Measurements from ENCODE around the gene LHPP.

Gene LHPP

DNA sequence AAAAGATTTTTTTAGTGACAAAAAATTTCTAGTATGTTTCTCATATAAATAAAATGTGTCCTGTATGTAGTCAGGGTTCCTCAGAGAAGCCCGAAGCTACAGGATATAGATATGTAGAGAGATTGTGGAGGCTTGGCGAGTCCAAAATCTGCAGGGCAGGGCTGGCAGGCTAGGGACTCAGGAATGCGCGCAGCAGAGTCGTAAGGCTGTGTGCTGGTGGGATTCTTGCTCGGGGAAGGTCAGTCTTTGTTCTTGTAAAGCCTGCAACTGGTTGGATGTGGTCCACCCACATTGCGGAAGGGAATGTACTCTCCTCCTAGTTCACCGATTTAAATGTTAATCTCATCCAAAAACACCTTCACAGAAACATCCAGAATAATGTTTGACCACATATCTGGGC is 30.6 kb downstream of the LHPP start:
- Mint-ChIP-seq H3K27me3 (no peaks in the 10 kb centered on the region), H3K4me1 (peaks cover 17% of the 10 kb centered on the region), H3K36me3 (peaks cover 1% of the 10 kb centered on the region), H3K4me3 (no peak overlapping the region), H3K9me3 (no peaks in the 10 kb centered on the region), H3K27ac (no peak overlapping the region)
- CTCF ChIA-PET, result interaction anchor here (1.3 kb wide), 1 partner anchor 28 kb away, joined by 4 read pairs; no protein-coding TSS in a partner anchor
- DNase-seq, result no peak

DNA sequence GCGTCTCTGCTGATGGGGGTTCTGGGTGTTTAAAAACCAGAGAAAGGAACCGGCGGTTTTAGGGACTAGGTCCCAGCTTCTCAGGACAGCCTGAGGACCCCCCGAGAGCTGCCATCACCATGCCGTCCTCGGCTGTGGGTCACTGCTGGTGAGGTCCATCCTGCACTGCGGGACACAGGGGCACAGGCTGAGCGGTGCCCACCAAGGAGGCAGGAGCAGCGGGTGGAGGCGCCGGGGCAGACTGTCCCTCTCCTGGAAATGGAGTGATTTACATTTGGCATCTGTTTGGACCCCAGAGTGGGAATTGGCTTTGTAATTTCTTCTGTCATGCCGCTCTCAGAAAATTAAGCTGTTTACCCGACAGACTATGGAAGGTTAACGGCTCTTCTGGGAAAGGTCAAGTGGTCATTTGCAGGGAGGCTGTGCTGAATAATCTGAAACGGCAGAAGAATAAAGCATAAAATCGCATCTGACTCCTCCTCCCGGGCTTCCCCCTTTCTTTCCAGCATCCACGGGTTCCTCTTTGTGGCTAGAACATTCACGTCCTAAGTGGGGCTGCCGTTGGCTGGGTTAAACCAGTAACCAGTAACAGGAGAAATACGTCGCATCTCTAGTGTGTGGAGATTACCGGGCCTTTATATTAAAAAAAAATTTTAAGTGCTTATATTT is 31.7 kb downstream of the LHPP start:
- Mint-ChIP-seq H3K27me3 (no peaks in the 10 kb centered on the region), H3K4me1 (peaks cover 17% of the 10 kb centered on the region), H3K9me3 (no peaks in the 10 kb centered on the region), H3K4me3 (peak overlapping the region; percentile 28), H3K36me3 (no peaks in the 10 kb centered on the region), H3K27ac (peak overlapping the region; percentile 88)
- CTCF ChIA-PET, result interaction anchor here (1.3 kb wide), 1 partner anchor 29 kb away, joined by 4 read pairs; no protein-coding TSS in a partner anchor
- DNase-seq, result no peak

DNA sequence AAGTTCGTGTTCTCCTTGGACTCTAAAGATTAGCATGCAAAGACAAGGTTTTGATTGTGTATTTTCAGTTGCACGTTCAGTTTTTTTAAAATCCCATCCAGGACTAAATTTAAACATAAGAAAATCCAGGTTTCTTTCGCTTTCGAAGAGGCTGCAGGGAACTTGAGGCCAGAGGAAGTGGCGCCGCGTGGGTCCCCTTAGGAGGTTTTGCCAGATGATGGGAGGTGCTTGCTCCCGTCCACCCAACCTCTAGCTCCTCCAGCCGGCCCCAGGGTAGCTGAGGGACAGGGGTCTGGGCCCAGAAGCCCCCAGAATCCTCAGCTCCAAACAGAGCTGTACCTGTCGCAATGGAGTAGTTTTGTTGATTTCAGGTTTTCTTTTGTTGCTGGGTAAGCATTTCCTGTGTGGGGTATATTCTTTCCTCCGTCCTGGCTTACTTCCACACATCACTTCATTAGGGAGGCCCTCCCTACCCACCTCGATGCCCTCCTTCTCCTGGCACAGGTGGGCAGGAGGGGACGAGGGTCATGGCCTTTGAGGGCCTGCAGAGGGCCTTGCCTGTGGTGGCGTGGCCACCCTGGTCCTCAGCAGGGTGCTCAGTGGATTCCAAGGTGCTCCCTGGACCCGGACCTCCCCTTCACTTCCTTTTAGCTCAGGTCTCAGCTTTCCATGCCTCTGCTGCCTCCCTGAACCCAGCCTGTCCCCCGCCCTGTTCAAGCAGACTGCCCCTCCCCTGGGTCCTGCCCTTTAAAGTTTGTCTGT is 32.6 kb downstream of the LHPP start:
- DNase-seq, result peak; percentile 48
- no peaks in the 10 kb centered on the region for H3K27me3 Mint-ChIP-seq
- no peaks in the 10 kb centered on the region for H3K36me3 Mint-ChIP-seq
- H3K27ac Mint-ChIP-seq, result peak overlapping the region; percentile 88
- no peaks in the 10 kb centered on the region for H3K9me3 Mint-ChIP-seq
- H3K4me3 Mint-ChIP-seq, result peak overlapping the region; percentile 62
- CTCF ChIA-PET, result interaction anchor here (0.7 kb wide), 1 partner anchor 32 kb away, joined by 3 read pairs; no protein-coding TSS in a partner anchor
- peaks cover 17% of the 10 kb centered on the region for H3K4me1 Mint-ChIP-seq

DNA sequence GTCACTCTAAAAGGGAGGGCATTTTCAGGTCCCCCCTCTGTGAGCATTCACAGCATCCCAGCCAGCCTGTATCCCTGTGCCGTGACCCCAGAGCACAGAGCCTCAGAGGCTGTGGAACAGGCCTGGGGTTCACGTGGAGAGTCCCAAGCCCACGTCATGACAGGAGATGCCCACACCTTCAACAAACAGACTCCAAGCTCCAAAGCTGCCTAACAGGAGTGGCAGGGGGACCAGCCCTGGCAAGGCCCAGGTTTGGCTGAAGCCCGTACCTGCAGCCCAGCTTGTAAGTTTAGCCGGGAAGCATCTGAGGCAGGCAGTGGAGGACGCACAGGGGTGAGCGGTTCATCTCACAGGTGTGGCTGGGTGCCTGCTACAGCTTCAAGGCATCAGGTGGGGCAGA is 33.5 kb downstream of the LHPP start:
- H3K27ac Mint-ChIP-seq, result no peak overlapping the region
- no peaks in the 10 kb centered on the region for H3K9me3 Mint-ChIP-seq
- peaks cover 3% of the 10 kb centered on the region for H3K36me3 Mint-ChIP-seq
- DNase-seq, result no peak
- H3K4me1 Mint-ChIP-seq, result peaks cover 17% of the 10 kb centered on the region
- CTCF ChIA-PET, result no interaction called here
- no peaks in the 10 kb centered on the region for H3K27me3 Mint-ChIP-seq
- H3K4me3 Mint-ChIP-seq, result no peak overlapping the region

DNA sequence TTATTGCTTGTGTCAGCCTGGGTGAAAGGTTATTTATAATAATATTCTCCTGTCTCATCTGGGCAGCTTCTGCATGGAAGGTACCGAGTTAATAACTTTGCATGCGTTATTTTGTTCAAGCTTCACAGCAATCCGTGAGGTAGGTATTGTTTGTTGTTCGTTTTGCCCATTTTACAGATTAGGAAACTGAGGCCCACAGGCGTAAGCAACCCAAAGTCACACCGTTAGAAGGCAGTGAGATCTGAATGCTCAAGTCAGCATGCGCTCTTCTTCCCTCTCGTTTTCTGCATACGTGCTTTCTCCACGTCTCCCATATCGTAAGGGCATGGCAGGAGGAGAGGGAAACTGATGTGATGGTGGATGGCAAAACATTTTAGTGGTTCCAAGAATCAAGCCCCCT is 34.1 kb downstream of the LHPP start:
- H3K27ac Mint-ChIP-seq, result no peak overlapping the region
- H3K4me1 Mint-ChIP-seq, result peaks cover 17% of the 10 kb centered on the region
- H3K36me3 Mint-ChIP-seq, result peaks cover 5% of the 10 kb centered on the region
- CTCF ChIA-PET, result no interaction called here
- no peak for DNase-seq
- H3K27me3 Mint-ChIP-seq, result no peaks in the 10 kb centered on the region
- H3K9me3 Mint-ChIP-seq, result peaks cover 1% of the 10 kb centered on the region
- H3K4me3 Mint-ChIP-seq, result no peak overlapping the region

DNA sequence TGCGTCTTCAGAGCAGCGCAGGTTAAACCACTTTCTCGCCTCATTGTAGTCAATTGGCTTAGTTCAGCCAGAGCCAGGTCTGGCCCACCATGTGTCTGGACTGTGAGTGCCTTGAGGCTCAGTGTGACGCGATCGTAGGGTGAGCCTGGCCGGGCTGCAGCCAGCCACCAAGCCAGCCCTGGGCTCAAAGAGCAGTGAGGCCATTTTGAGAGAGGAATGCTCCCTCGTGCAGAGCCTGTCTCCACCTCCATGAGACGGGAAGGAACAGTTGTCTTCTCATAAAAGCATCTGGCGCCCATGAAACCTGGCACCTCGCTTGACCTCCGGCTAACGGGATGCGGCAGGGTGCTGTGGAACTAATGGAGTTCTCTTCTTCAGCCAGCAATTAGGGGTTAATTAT is 34.5 kb downstream of the LHPP start:
- peaks cover 17% of the 10 kb centered on the region for H3K4me1 Mint-ChIP-seq
- CTCF ChIA-PET, result no interaction called here
- H3K9me3 Mint-ChIP-seq, result peaks cover 5% of the 10 kb centered on the region
- peaks cover 10% of the 10 kb centered on the region for H3K36me3 Mint-ChIP-seq
- H3K27me3 Mint-ChIP-seq, result no peaks in the 10 kb centered on the region
- no peak for DNase-seq
- H3K27ac Mint-ChIP-seq, result no peak overlapping the region
- H3K4me3 Mint-ChIP-seq, result no peak overlapping the region

DNA sequence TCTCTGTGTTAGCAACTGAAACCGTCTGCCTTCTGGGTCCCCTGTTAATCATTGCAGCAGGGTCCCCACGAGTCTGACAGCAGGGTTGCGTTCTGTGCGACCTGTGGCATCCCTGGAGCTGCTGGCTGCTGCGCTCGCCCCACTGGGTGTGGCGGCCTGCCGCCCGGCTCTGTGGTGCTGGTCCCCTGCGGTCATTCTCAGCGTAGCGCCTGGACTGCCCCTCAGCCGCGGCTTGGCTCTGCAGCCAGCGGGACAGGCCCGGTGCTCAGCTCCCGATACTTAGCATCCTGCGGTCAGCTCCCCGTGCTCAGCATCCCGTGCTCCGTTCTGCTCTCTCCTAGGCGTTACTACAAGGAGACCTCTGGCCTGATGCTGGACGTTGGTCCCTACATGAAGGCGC is 35.0 kb downstream of the LHPP start:
- CTCF ChIA-PET, result no interaction called here
- Mint-ChIP-seq H3K9me3 (peaks cover 5% of the 10 kb centered on the region), H3K4me3 (no peak overlapping the region), H3K27me3 (no peaks in the 10 kb centered on the region), H3K4me1 (peaks cover 17% of the 10 kb centered on the region), H3K36me3 (peaks cover 13% of the 10 kb centered on the region), H3K27ac (no peak overlapping the region)
- DNase-seq, result no peak

DNA sequence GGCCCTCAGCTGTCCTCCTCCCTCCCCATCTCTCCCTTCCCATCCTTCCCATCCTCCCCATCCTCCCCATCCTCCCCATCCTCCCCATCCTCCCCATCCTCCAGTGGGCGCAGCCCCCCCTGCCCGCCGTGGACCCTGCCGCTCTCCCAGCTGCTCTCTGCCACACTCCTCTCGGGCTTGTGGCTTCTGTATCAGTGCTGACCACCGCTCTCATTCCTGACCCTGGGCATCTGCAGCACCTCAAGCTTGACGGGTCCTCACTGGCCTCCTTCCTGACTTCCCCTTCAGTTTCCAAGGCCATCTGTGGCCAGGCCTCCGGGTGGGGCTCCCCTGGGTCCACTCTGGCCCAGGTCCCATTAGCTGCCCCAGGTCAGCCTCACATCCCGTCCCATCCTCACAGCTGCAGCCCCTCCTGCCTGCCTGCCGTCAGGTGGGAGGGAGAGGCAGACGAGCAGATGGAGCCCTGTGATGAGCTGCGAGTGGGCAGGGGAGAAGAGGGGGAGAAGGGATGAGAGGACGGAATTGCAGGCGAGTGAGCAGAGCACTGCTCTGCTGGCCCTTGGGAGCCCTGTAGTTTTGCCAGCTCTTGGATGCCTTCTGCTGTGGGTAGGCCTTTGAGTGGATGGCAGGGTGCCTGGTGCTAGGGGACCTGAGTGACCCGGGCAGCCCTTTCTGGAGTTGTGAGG is 35.7 kb downstream of the LHPP start:
- CTCF ChIA-PET, result no interaction called here
- no peaks in the 10 kb centered on the region for H3K27me3 Mint-ChIP-seq
- H3K9me3 Mint-ChIP-seq, result peaks cover 5% of the 10 kb centered on the region
- H3K4me1 Mint-ChIP-seq, result peaks cover 17% of the 10 kb centered on the region
- H3K36me3 Mint-ChIP-seq, result peaks cover 16% of the 10 kb centered on the region
- H3K4me3 Mint-ChIP-seq, result no peak overlapping the region
- H3K27ac Mint-ChIP-seq, result no peak overlapping the region
- no peak for DNase-seq

DNA sequence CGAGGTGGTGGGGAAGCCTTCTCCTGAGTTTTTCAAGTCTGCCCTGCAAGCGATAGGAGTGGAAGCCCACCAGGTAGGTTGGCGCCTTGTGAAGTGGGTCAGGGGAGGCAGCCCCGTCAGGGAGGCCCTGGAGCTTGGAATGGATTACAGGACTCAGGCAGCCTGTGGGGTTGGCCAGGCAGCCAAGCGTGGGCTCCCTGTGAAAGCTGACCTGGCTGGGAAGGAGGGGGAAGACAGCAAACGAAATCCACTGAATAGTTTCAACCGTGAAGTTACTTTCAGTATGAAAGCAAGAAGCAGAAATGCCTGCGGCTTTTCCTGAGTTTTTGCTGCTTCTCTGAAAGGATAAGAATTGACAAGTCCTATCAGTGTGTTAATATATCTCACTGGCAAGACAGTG is 36.4 kb downstream of the LHPP start:
- no peak overlapping the region for H3K4me3 Mint-ChIP-seq
- H3K4me1 Mint-ChIP-seq, result peaks cover 14% of the 10 kb centered on the region
- peaks cover 16% of the 10 kb centered on the region for H3K36me3 Mint-ChIP-seq
- DNase-seq, result no peak
- no peak overlapping the region for H3K27ac Mint-ChIP-seq
- CTCF ChIA-PET, result no interaction called here
- H3K27me3 Mint-ChIP-seq, result no peaks in the 10 kb centered on the region
- peaks cover 5% of the 10 kb centered on the region for H3K9me3 Mint-ChIP-seq

DNA sequence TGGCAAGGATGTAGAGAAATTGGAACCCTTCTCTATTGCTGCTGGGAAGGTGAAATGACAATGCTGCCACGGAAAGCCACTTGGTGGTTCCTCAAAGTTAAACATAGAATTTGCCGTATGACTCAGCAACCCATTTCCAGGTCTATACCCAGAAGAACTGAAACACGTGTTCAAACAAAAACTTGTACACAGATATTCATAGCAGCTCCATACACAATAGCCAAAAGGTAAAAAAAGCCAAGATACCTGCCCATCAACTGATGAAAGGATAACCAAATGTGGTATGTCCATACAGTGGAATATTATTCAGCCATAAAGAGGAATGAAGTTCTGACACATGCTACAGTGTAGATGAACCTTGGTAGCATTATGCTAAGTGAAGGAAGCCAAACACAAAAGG is 39.1 kb downstream of the LHPP start:
- no peak overlapping the region for H3K27ac Mint-ChIP-seq

DNA sequence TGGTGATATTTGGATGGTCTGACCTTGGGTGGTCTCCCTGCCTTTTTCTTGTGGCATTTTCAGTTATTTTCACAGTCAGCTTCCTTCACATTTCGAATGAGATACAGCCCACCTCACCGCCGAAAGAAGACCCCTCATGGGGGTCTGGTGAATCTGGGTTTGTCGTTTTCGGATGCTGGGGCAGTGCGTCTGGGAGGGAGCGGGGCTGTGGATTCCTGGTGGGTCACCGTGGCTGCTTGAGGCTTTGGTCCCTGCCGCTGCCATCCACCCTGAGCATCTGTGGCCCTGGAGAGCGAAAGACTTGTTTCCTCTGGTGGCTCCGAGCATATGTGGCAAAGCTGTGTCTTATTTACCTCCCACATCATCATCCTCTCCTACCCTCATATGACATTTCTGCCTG is 43.1 kb downstream of the LHPP start:
- CTCF ChIA-PET, result no interaction called here
- peaks cover 5% of the 10 kb centered on the region for H3K9me3 Mint-ChIP-seq
- H3K36me3 Mint-ChIP-seq, result peaks cover 16% of the 10 kb centered on the region
- no peaks in the 10 kb centered on the region for H3K27me3 Mint-ChIP-seq
- H3K27ac Mint-ChIP-seq, result no peak overlapping the region
- no peak overlapping the region for H3K4me3 Mint-ChIP-seq
- no peak for DNase-seq
- no peaks in the 10 kb centered on the region for H3K4me1 Mint-ChIP-seq

More for the DNA sequence above, 39.1 kb downstream of the LHPP start:
- no peaks in the 10 kb centered on the region for H3K4me1 Mint-ChIP-seq
- CTCF ChIA-PET, result no interaction called here
- no peak for DNase-seq
- peaks cover 5% of the 10 kb centered on the region for H3K9me3 Mint-ChIP-seq
- H3K36me3 Mint-ChIP-seq, result peaks cover 16% of the 10 kb centered on the region
- no peak overlapping the region for H3K4me3 Mint-ChIP-seq
- no peaks in the 10 kb centered on the region for H3K27me3 Mint-ChIP-seq

DNA sequence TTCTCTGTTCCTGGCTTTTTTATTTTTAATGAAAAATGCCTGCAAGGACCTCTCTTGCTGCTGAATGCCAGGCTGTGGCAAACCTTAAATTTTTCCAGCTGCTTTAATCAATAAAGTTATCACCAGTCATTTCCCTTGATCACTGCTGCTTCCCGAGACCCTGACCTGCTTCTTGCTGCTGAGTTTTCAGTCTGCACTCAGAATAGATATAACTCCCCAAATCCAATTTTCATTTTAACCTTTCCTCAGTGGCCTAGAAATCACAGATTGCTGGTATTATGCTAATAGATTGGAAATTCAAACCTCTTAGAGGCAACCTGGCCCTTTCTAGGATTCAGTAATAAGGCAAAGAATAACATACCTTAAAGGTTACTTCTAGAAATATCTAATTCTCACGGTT is 43.7 kb downstream of the LHPP start:
- CTCF ChIA-PET, result no interaction called here
- Mint-ChIP-seq H3K4me1 (no peaks in the 10 kb centered on the region), H3K36me3 (peaks cover 14% of the 10 kb centered on the region), H3K9me3 (peaks cover 5% of the 10 kb centered on the region), H3K4me3 (no peak overlapping the region), H3K27ac (no peak overlapping the region), H3K27me3 (no peaks in the 10 kb centered on the region)
- DNase-seq, result no peak

DNA sequence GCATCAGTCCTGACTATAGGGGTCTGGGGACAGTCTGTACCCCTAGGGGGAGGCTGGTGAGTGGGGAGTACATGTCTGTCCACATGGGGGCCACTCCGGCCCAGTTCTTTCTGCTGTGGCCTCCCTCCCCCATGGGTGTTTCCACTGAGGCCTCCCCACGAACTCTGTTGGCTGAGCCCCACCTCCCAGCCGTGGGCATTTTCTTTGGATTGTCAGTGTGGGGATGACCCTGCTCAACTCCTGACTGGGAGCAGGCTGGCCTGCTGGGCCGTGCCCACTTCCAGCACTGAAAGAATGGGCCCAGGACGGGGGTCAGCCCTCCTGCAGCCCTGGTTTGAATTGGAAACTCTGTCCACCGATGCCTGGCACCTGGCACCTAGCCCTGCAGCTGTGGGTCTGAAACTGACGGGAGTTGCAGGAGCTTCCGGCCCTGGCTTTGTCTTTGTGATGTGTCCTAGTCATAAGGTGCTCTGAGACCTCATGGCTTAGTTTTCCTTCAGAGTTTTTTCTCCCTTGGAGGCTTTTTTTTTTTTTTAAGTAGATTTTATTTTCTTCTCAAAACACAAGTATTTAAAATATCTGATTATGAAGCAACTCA is 46.5 kb downstream of the LHPP start:
- H3K9me3 Mint-ChIP-seq, result no peaks in the 10 kb centered on the region
- CTCF ChIA-PET, result no interaction called here
- no peak overlapping the region for H3K4me3 Mint-ChIP-seq
- no peak overlapping the region for H3K27ac Mint-ChIP-seq
- no peaks in the 10 kb centered on the region for H3K36me3 Mint-ChIP-seq
- peaks cover 7% of the 10 kb centered on the region for H3K4me1 Mint-ChIP-seq
- no peaks in the 10 kb centered on the region for H3K27me3 Mint-ChIP-seq
- DNase-seq, result no peak

DNA sequence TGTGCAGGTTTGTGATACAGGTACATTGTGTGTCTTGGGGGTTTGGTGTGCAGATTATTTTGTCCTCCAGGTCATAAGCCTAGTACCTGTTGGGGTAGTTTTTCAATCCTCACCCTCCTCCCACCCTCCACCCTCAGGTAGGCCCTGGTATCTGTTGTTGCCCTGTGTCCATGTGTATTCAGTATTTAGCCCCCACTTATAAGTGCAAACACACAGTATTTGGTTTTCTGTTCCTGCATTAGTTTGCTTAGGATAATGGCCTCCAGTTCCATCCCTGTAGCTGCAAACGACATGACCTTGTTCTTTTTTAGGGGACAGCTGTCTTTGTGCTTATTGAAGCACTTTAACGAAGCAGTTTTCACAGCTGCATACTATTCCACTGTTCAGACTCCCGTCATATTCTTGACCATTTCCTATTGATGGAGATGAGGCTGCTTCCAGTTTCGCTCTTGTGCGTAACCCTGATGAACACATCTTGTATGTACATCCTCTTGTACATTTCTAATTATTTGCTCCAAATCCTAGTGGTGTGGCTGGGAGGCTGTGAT is 47.4 kb downstream of the LHPP start:
- no peak overlapping the region for H3K4me3 Mint-ChIP-seq
- peaks cover 7% of the 10 kb centered on the region for H3K4me1 Mint-ChIP-seq
- H3K36me3 Mint-ChIP-seq, result no peaks in the 10 kb centered on the region
- CTCF ChIA-PET, result no interaction called here
- no peak overlapping the region for H3K27ac Mint-ChIP-seq
- no peaks in the 10 kb centered on the region for H3K9me3 Mint-ChIP-seq
- H3K27me3 Mint-ChIP-seq, result peaks cover 2% of the 10 kb centered on the region
- DNase-seq, result no peak
